Sigmoid colon (tissue), 7 donors: ENCODE data around the gene DNAH10. TPM values are rescaled to one million over a fixed set of nuclear protein-coding genes. Genes with fewer than 3 reads are reported as not detected.

Source experiments
- DNase-seq: peaks from one replicate; pipeline ENCODE4 v3.0.0-alpha.2; 2019
- H3K27ac ChIP-seq, 4 donors: fragments of 200-600 bp; sonication (generic); one replicate each; pipeline ENCODE4 v1.5.1; 2016 to 2019; ENCODE audit warnings: mild to moderate bottlenecking in 1 of 4
- H3K27me3 ChIP-seq, 3 donors: fragments of 200-600 bp; sonication (generic); one replicate each; pipeline ENCODE4 v1.5.1; 2019; ENCODE audit warnings: mild to moderate bottlenecking in 1 of 3
- H3K36me3 ChIP-seq, 4 donors: fragments of 200-600 bp; sonication (generic); one replicate each; pipeline ENCODE4 v1.5.1; 2016 to 2019
- H3K4me1 ChIP-seq, 4 donors: fragments of 200-600 bp; sonication (generic); one replicate each; pipeline ENCODE4 v1.5.1; 2017 to 2019
- H3K4me3 ChIP-seq, 4 donors: fragments of 200-600 bp; sonication (generic); one replicate each; pipeline ENCODE4 v1.5.1; 2017 to 2019; ENCODE audit warnings: mild to moderate bottlenecking in 2 of 4, moderate library complexity in 1 of 4
- H3K9me3 ChIP-seq, 4 donors: fragments of 200-600 bp in 3 of 4; sonication (generic) in 3 of 4; one replicate each; pipeline versions ENCODE4 v1.5.1 to v1.6.1; 2013 to 2019
- CTCF ChIP-seq, 4 experiments: fragments of 450-650 bp in 3 of 4; fragments of 200-600 bp in 1 of 4; IDR thresholded peaks; one replicate each; pipeline ENCODE4 v1.5.1; 2016 to 2019; ENCODE audit warnings: antibody characterized with exemption in 4 of 4, mild to moderate bottlenecking in 3 of 4, moderate library complexity in 2 of 4
- EP300 ChIP-seq, 4 donors: sonication (generic); formaldehyde crosslinking; IDR thresholded peaks; one replicate each; pipeline ENCODE4 v1.6.1; 2017; ENCODE audit warnings: antibody characterized with exemption in 4 of 4
- POLR2A ChIP-seq, 2 donors: fragments of 450-650 bp; IDR thresholded peaks; one replicate each; pipeline ENCODE4 v1.6.1; 2016; ENCODE audit warnings: antibody characterized with exemption in 2 of 2, mild to moderate bottlenecking in 2 of 2, moderate library complexity in 2 of 2
- POLR2AphosphoS5 ChIP-seq, 4 donors: sonication (generic); formaldehyde crosslinking; IDR thresholded peaks; one replicate each; pipeline ENCODE4 v1.6.1; 2017; ENCODE audit warnings: antibody characterized with exemption in 4 of 4
- WGBS, 2 donors: extraction: QIAGEN DNeasy Blood & Tissue Kit; methylation state at CpG; one replicate each; pipeline ENCODE4 v1.1.7; 2013; 5-methylcytosine and 5-hydroxymethylcytosine counted together
- intact Hi-C: fragments of 100-400 bp; cut with DNase I; formaldehyde crosslinking; loops from one replicate; pipeline ENCODE4 v1.15.1; 2023
- polyA plus RNA-seq, 3 donors: library from polyadenylated mRNA; stranded (reverse); fragments of 200-250 nt; gene quantifications; one replicate each; pipeline ENCODE4 v1.2.3, GENCODE V29; 2013
- total RNA-seq, 4 donors: library from RNA; depleted of rRNA; stranded (reverse); fragments of >200 nt; gene quantifications; one replicate each; pipeline ENCODE4 v1.1.0, GENCODE V29; 2016
- donor health status: healthy with polysubstance abuse.
- donor health status: Bipolar disorder and iron deficiency.
- donor health status: healthy.

Gene DNAH10
- total and polyA plus RNA-seq, 7 donors = under 0.01 to 0.29 (median 0.16) TPM; not detected in 4

- no peak for TF ChIP-seq CTCF (IDR thresholded peaks at IDR 0.05)
- TF ChIP-seq POLR2AphosphoS5 (IDR thresholded peaks at IDR 0.05) = no peak
- no peak for TF ChIP-seq EP300 (IDR thresholded peaks at IDR 0.05)
- TF ChIP-seq POLR2A (IDR thresholded peaks at IDR 0.05) = no peak
- WGBS, 2 donors = 80 to 87% methylated on average over 7 of the region's 7 CpGs
- DNase-seq = no peak
Measured at GRCh38 chr12:123794027-123794426, 31.9 kb downstream of the DNAH10 start.

GRCh38 chr12:123798518-123798917, 36.4 kb downstream of the DNAH10 start:
- H3K27ac ChIP-seq = no peak overlapping the region
- TF ChIP-seq POLR2A (IDR thresholded peaks at IDR 0.05) = no peak
- intact Hi-C loops = no loop called here
- H3K4me3 ChIP-seq = no peak overlapping the region
- H3K9me3 ChIP-seq = no peaks in the 10 kb centered on the region
- no peak for DNase-seq
- no peaks in the 10 kb centered on the region for H3K4me1 ChIP-seq
- 94 to 96% methylated on average over 2 of the region's 2 CpGs for WGBS, 2 donors
- no peaks in the 10 kb centered on the region for H3K36me3 ChIP-seq
- peaks cover 0 to 8% (median 0%) of the 10 kb centered on the region in 3 donors for H3K27me3 ChIP-seq

More at GRCh38 chr12:123794027-123794426, 31.9 kb downstream of the DNAH10 start:
- H3K4me1 ChIP-seq = no peaks in the 10 kb centered on the region
- H3K4me3 ChIP-seq = no peak overlapping the region
- no peaks in the 10 kb centered on the region for H3K36me3 ChIP-seq
- no peaks in the 10 kb centered on the region for H3K27me3 ChIP-seq
- H3K27ac ChIP-seq = no peak overlapping the region
- intact Hi-C loops = no loop called here
- H3K9me3 ChIP-seq = no peaks in the 10 kb centered on the region

GRCh38 chr12:123799227-123799626, 37.1 kb downstream of the DNAH10 start:
- peaks cover 0 to 8% (median 0%) of the 10 kb centered on the region in 3 donors for H3K27me3 ChIP-seq
- H3K27ac ChIP-seq = no peak overlapping the region
- H3K4me3 ChIP-seq = no peak overlapping the region
- 93 to 95% methylated on average over 13 of the region's 13 CpGs for WGBS, 2 donors
- intact Hi-C loops = no loop called here
- DNase-seq = no peak
- H3K4me1 ChIP-seq = no peaks in the 10 kb centered on the region
- H3K36me3 ChIP-seq = no peaks in the 10 kb centered on the region
- TF ChIP-seq CTCF (IDR thresholded peaks at IDR 0.05) (no peak), POLR2AphosphoS5 (IDR thresholded peaks at IDR 0.05) (no peak), EP300 (IDR thresholded peaks at IDR 0.05) (no peak), POLR2A (IDR thresholded peaks at IDR 0.05) (no peak)
- no peaks in the 10 kb centered on the region for H3K9me3 ChIP-seq

- WGBS, 2 donors = 33 to 66% methylated on average over 8 of the region's 8 CpGs
- H3K4me3 ChIP-seq = no peak overlapping the region
Measured at GRCh38 chr12:123801573-123802178, 39.6 kb downstream of the DNAH10 start.

GRCh38 chr12:123805173-123805572, 43.1 kb downstream of the DNAH10 start:
- no peaks in the 10 kb centered on the region for H3K4me1 ChIP-seq
- H3K27me3 ChIP-seq = peaks cover 0 to 20% (median 0%) of the 10 kb centered on the region in 3 donors
- H3K4me3 ChIP-seq = no peak overlapping the region
- H3K36me3 ChIP-seq = no peaks in the 10 kb centered on the region
- DNase-seq = no peak
- 68 to 82% methylated on average over 8 of the region's 8 CpGs for WGBS, 2 donors
- H3K9me3 ChIP-seq = no peaks in the 10 kb centered on the region
- H3K27ac ChIP-seq = no peak overlapping the region
- TF ChIP-seq CTCF (IDR thresholded peaks at IDR 0.05) (no peak), POLR2AphosphoS5 (IDR thresholded peaks at IDR 0.05) (no peak), POLR2A (IDR thresholded peaks at IDR 0.05) (no peak), EP300 (IDR thresholded peaks at IDR 0.05) (no peak)
- intact Hi-C loops = no loop called here

More at GRCh38 chr12:123801573-123802178, 39.6 kb downstream of the DNAH10 start:
- H3K4me1 ChIP-seq = no peaks in the 10 kb centered on the region
- no peak for DNase-seq
- H3K36me3 ChIP-seq = no peaks in the 10 kb centered on the region
- no peak overlapping the region for H3K27ac ChIP-seq
- no peak for TF ChIP-seq POLR2AphosphoS5 (IDR thresholded peaks at IDR 0.05)
- no peak for TF ChIP-seq EP300 (IDR thresholded peaks at IDR 0.05)
- no peak for TF ChIP-seq POLR2A (IDR thresholded peaks at IDR 0.05)
- TF ChIP-seq CTCF (IDR thresholded peaks at IDR 0.05) = no peak
- peaks cover 0 to 8% (median 0%) of the 10 kb centered on the region in 3 donors for H3K27me3 ChIP-seq
- no peaks in the 10 kb centered on the region for H3K9me3 ChIP-seq
- intact Hi-C loops = no loop called here
